Measurements from ENCODE around the gene SWT1.

DNA sequence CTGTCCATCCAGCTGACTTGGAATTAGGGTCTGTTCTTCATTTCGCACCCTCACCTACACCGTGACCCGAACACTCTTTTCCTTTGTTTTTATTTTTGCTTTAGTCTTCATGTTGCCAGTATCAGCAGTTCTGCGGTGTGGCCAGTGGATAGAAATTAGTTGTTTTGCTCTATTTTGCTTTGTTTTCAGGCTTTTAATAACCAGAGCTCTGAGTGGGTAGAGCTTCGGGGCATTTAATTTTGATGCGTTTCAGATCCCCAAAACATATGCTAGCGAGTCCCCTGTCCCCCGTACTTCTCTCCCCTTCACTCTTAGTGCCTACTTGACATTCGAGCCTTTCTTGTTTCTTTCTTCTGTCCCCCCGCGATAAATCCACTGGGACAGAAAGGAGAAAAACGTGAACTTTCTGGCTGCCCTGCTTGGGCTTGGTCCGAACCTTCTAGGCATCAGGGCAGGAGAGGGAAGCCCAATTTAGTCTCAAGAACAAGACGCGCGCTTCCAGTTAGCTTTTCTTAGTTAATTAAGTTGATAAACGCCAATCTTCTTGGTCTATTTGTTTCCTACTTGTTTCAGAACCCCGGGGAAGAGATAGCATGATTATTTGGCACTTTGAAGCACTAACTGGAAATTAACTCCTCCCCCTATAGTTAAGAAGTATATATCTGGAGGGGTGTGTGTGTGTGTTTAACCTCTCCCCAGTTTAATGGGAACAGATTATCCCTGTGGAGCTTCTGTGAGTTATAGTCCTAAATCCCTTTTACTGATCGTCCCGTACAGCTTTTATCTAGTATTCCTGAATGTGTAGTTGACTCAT lies 839 bp downstream of the SWT1 start:
- TF ChIP-seq, protein P1, sequence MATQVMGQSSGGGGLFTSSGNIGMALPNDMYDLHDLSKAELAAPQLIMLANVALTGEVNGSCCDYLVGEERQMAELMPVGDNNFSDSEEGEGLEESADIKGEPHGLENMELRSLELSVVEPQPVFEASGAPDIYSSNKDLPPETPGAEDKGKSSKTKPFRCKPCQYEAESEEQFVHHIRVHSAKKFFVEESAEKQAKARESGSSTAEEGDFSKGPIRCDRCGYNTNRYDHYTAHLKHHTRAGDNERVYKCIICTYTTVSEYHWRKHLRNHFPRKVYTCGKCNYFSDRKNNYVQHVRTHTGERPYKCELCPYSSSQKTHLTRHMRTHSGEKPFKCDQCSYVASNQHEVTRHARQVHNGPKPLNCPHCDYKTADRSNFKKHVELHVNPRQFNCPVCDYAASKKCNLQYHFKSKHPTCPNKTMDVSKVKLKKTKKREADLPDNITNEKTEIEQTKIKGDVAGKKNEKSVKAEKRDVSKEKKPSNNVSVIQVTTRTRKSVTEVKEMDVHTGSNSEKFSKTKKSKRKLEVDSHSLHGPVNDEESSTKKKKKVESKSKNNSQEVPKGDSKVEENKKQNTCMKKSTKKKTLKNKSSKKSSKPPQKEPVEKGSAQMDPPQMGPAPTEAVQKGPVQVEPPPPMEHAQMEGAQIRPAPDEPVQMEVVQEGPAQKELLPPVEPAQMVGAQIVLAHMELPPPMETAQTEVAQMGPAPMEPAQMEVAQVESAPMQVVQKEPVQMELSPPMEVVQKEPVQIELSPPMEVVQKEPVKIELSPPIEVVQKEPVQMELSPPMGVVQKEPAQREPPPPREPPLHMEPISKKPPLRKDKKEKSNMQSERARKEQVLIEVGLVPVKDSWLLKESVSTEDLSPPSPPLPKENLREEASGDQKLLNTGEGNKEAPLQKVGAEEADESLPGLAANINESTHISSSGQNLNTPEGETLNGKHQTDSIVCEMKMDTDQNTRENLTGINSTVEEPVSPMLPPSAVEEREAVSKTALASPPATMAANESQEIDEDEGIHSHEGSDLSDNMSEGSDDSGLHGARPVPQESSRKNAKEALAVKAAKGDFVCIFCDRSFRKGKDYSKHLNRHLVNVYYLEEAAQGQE (IDR thresholded peaks at IDR 0.05; ENCODE audit: insufficient read depth in 1 of 2, low read depth in 2 of 2, low read length in 2 of 2) = no peak
- no peak for TF ChIP-seq TAF1 (IDR thresholded peaks at IDR 0.05; ENCODE audit: borderline replicate concordance, insufficient read depth, low read length)
- no peak for TF ChIP-seq POLR2AphosphoS5 (IDR thresholded peaks at IDR 0.05; ENCODE audit: low read depth, low read length)
- TF ChIP-seq SIN3A (IDR thresholded peaks at IDR 0.05; ENCODE audit: borderline replicate concordance, insufficient read depth, low read length) = no peak

Data from PFSK-1 (cell line).